Measurements from ENCODE around the gene CORO6. TPM values are rescaled to one million over a fixed set of nuclear protein-coding genes. Genes with fewer than 3 reads are reported as not detected.

Gene CORO6
- total RNA-seq, 1 experiment from 2014 or later: 2.3 TPM

- no peak overlapping the region; a peak in 1 of 5 replicates for H3K4me3 Mint-ChIP-seq
- Histone ChIP-seq H2BK15ac (ENCODE audit: low read depth, low read length) (no peak overlapping the region), H3K18ac (ENCODE audit: insufficient read length, low read depth, low read length) (no peak overlapping the region), H3K27ac (ENCODE audit: insufficient read length, low read depth, low read length) (no peak overlapping the region), H3K23me2 (ENCODE audit: insufficient read length, low read depth, low read length, poor library complexity, severe bottlenecking) (peaks cover 9% of the 10 kb centered on the region), H2AFZ (ENCODE audit: low read length) (no peak overlapping the region), H3K79me2 (ENCODE audit: insufficient read depth, low read length) (no peaks in the 10 kb centered on the region), H2BK120ac (ENCODE audit: low read depth, low read length, poor library complexity, severe bottlenecking) (no peak overlapping the region), H3K4me2 (ENCODE audit: insufficient read depth, insufficient read length, low read length) (no peak overlapping the region), H4K20me1 (ENCODE audit: control insufficient read depth, insufficient read depth, insufficient read length) (peaks cover 2% of the 10 kb centered on the region), H4K8ac (replicated peaks; ENCODE audit: insufficient read length, low read depth, low read length) (no peak overlapping the region), H3K27me3 (ENCODE audit: insufficient read depth, low read length) (no peaks in the 10 kb centered on the region; the same call in 1 of the 2 replicates), H2BK5ac (ENCODE audit: insufficient read length, low read length) (no peak overlapping the region), H3K4me1 (ENCODE audit: insufficient read depth, low read length) (no peaks in the 10 kb centered on the region), H3K56ac (ENCODE audit: insufficient read length, low read depth, low read length) (no peak overlapping the region), H2AK5ac (ENCODE audit: insufficient read length, low read length) (no peak overlapping the region), H3K79me1 (ENCODE audit: insufficient read depth, low read depth, low read length, poor library complexity, severe bottlenecking) (no peaks in the 10 kb centered on the region), H2BK12ac (ENCODE audit: insufficient read length, low read depth, low read length) (no peak overlapping the region), H3K23ac (ENCODE audit: insufficient read length, low read depth, low read length) (no peak overlapping the region), H3K4ac (ENCODE audit: low read depth, low read length) (no peak overlapping the region), H3T11ph (ENCODE audit: low read length) (no peak overlapping the region), H3K14ac (ENCODE audit: insufficient read depth, low read length) (no peak overlapping the region), H4K5ac (ENCODE audit: insufficient read length, low read depth, low read length) (no peak overlapping the region), H3K9me3 (ENCODE audit: control insufficient read depth, low read depth, low read length) (no peaks in the 10 kb centered on the region), H3K9ac (ENCODE audit: extremely low read depth, insufficient read length, low read length) (no peak overlapping the region), H2BK20ac (ENCODE audit: low read depth, low read length, poor library complexity, severe bottlenecking) (no peak overlapping the region), H4K91ac (ENCODE audit: insufficient read length, low read depth, low read length) (no peak overlapping the region)
- peaks cover 14% of the 10 kb centered on the region for H3K27me3 Mint-ChIP-seq (ENCODE audit: low read depth)
- H3K36me3 Mint-ChIP-seq (ENCODE audit: insufficient read depth in 1 of 3, low read depth in 3 of 3): peaks cover 10 to 46% (median 36%) of the 10 kb centered on the region in 3 experiments; a peak in 6 of 7 replicates
- H3K27ac Mint-ChIP-seq: peak overlapping the region in 2 of 3 experiments; percentile 28 to 55; a peak in 1 of 7 replicates
- H3K4me1 Mint-ChIP-seq: peaks cover 6 to 15% of the 10 kb centered on the region in 2 experiments
- no CpG with 5 or more reads among the region's 6 CpGs for WGBS (ENCODE audit: extremely low coverage, insufficient read length, low lambda C conversion rate)
- TF ChIP-seq CTCF (conservative IDR thresholded peaks at IDR 0.05): no peak
- no peaks in the 10 kb centered on the region for H3K9me3 Mint-ChIP-seq
- DNase-seq: peak; percentile 30
These were observed 49.2 kb downstream of the CORO6 start for GRCh38 chr17:29573558-29573869.
